RWPE2 (cell line): Measurements from ENCODE around the gene ROBO1.

Source experiments
- ATAC-seq: fragments of 200-7000 bp; cut with Tn5 transposase; 3 replicates; pipeline ENCODE4 v1.9.1; 2021; ENCODE audit warnings: low read depth
- DNase-seq: peaks from one replicate; pipeline ENCODE4 v3.0.0-alpha.2; 2020; ENCODE audit warnings: low spot score
- H3K27ac ChIP-seq: fragments of 450-650 bp; 2 replicates; pipeline ENCODE4 v1.5.1; 2017; ENCODE audit warnings: mild to moderate bottlenecking; ENCODE audit not compliant: poor library complexity, severe bottlenecking
- H3K27me3 ChIP-seq: fragments of 250-450 bp; sonication (Bioruptor Pico); 2 replicates; pipeline ENCODE4 v1.5.1; 2021; ENCODE audit warnings: mild to moderate bottlenecking, moderate library complexity; ENCODE audit not compliant: insufficient read depth, poor library complexity, severe bottlenecking
- H3K36me3 ChIP-seq: fragments of 250-450 bp; sonication (Bioruptor Pico); 2 replicates; pipeline ENCODE4 v1.5.1; 2020; ENCODE audit warnings: low read depth, mild to moderate bottlenecking, moderate library complexity
- H3K4me1 ChIP-seq: fragments of 250-450 bp; sonication (Bioruptor Pico); 2 replicates; pipeline ENCODE4 v1.5.1; 2021; ENCODE audit warnings: mild to moderate bottlenecking, moderate library complexity; ENCODE audit not compliant: insufficient read depth, poor library complexity, severe bottlenecking
- H3K4me3 ChIP-seq: fragments of 250-450 bp; sonication (Bioruptor Pico); 2 replicates; pipeline ENCODE4 v1.5.1; 2021; ENCODE audit warnings: mild to moderate bottlenecking, moderate library complexity; ENCODE audit not compliant: severe bottlenecking
- H3K9me3 ChIP-seq: fragments of 250-450 bp; sonication (Bioruptor Pico); 2 replicates; pipeline ENCODE4 v1.5.1; 2021; ENCODE audit warnings: mild to moderate bottlenecking, moderate library complexity; ENCODE audit not compliant: severe bottlenecking
- CTCF ChIP-seq: fragments of 450-650 bp; IDR thresholded peaks from one replicate; pipeline ENCODE4 v1.5.1; 2017; ENCODE audit warnings: mild to moderate bottlenecking, moderate library complexity; ENCODE audit not compliant: poor library complexity, severe bottlenecking

The ROBO1 gene

GRCh38 chr3:78882251-78882650 lies 885.5 kb downstream of the ROBO1 start:
- no peak overlapping the region for H3K4me3 ChIP-seq
- no peaks in the 10 kb centered on the region for H3K36me3 ChIP-seq
- H3K27ac ChIP-seq: no peak overlapping the region
- DNase-seq: no peak
- no peaks in the 10 kb centered on the region for H3K27me3 ChIP-seq
- no peaks in the 10 kb centered on the region for H3K4me1 ChIP-seq
- H3K9me3 ChIP-seq: no peaks in the 10 kb centered on the region
- no peak for ATAC-seq
- TF ChIP-seq CTCF: no peak

GRCh38 chr3:78881501-78881900 lies 886.3 kb downstream of the ROBO1 start:
- H3K27ac ChIP-seq: no peak overlapping the region
- ATAC-seq: no peak

GRCh38 chr3:78880603-78881461 lies 887.0 kb downstream of the ROBO1 start:
- Histone ChIP-seq H3K27me3 (no peaks in the 10 kb centered on the region), H3K4me3 (no peak overlapping the region), H3K36me3 (no peaks in the 10 kb centered on the region), H3K9me3 (no peaks in the 10 kb centered on the region), H3K27ac (no peak overlapping the region), H3K4me1 (no peaks in the 10 kb centered on the region)
- TF ChIP-seq CTCF: no peak
- ATAC-seq (no peak), DNase-seq (no peak)

More at GRCh38 chr3:78881501-78881900, 886.3 kb downstream of the ROBO1 start:
- no peak for DNase-seq
- TF ChIP-seq CTCF: no peak
- H3K4me3 ChIP-seq: no peak overlapping the region
- H3K36me3 ChIP-seq: no peaks in the 10 kb centered on the region
- no peaks in the 10 kb centered on the region for H3K4me1 ChIP-seq
- no peaks in the 10 kb centered on the region for H3K9me3 ChIP-seq
- no peaks in the 10 kb centered on the region for H3K27me3 ChIP-seq

DNA sequence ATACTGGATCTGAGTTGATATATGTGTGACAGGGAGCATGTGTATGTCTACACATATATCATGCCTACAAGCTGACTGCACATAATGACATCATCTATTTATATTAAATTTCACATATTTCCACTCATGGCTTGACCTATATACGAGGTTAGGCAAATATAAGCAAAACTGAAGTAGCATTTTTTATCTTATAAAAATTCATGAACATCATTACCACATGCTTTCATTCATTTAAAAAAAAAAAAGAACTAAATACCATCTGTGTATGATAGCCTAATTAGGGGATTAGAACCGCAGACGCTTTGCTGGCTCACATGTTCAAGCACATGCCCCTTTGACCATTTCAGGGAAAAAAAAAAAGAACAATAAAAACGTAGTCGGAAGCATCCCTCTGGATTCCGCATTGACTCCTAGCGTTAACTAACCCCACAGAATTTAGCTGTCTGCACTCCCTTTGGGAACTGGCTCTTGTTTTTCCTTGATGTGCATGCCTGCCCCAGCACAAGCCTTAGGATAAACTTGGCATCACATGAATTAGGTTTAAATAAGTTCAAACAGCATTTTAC lies 888.4 kb downstream of the ROBO1 start:
- no peaks in the 10 kb centered on the region for H3K27me3 ChIP-seq
- TF ChIP-seq CTCF: no peak
- H3K9me3 ChIP-seq: no peaks in the 10 kb centered on the region
- H3K4me1 ChIP-seq: no peaks in the 10 kb centered on the region
- DNase-seq (no peak), ATAC-seq (no peak)
- H3K4me3 ChIP-seq: no peak overlapping the region
- H3K36me3 ChIP-seq: no peaks in the 10 kb centered on the region
- no peak overlapping the region for H3K27ac ChIP-seq

DNA sequence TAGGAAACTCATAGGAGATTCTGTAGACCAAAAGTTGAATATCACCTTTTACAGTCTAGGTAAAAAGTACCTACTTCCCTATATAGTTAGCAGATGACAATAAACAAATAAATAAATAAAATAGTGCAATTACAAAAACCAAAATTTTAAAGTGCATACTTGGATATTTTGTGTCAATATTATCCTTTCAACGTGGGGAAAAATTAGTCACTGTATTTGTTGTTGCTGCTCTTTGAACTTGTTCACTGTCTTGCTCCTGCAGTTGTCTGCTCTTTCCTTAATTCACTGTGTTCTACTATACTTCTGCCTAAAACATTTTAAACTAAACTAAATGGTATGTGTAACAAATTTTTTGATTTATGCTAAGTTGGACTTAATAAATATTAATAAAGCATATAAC lies 889.0 kb downstream of the ROBO1 start:
- H3K4me3 ChIP-seq: no peak overlapping the region
- H3K27me3 ChIP-seq: no peaks in the 10 kb centered on the region
- no peak for TF ChIP-seq CTCF
- H3K9me3 ChIP-seq: no peaks in the 10 kb centered on the region
- H3K4me1 ChIP-seq: no peaks in the 10 kb centered on the region
- ATAC-seq (no peak), DNase-seq (no peak)
- no peak overlapping the region for H3K27ac ChIP-seq
- H3K36me3 ChIP-seq: no peaks in the 10 kb centered on the region
